Activated CD8-positive, alpha-beta T cell treated with anti-CD3 and anti-CD28 coated beads, Interleukin-2, amount 10 ng/mL, durations not matched to agents 7 days and 5 days (primary cell): Measurements from ENCODE around the gene OR12D1. TPM values are rescaled to one million over a fixed set of nuclear protein-coding genes. Genes with fewer than 3 reads are reported as not detected.

ENCODE experiments used
- total RNA-seq, 2 experiments: library from RNA; stranded (reverse); gene quantifications; one replicate each; pipeline ENCODE4 v1.2.3, GENCODE V29; 2021

OR12D1 gene
- total RNA-seq, 2 experiments from 2014 or later: not detected

Other genes starting within 250 kb of the OR12D1 start
- not detected for gene OR2J2, start 244.0 kb upstream of the OR12D1 start, total RNA-seq
- not detected for gene OR14J1, start 113.2 kb upstream of the OR12D1 start, total RNA-seq
- gene OR5V1, start 46.1 kb upstream of the OR12D1 start, total RNA-seq: not detected
- gene OR12D3, start 39.6 kb upstream of the OR12D1 start, total RNA-seq: not detected
- gene OR12D2, start 19.3 kb upstream of the OR12D1 start, total RNA-seq: not detected
- not detected for gene OR10C1, start 24.4 kb downstream of the OR12D1 start, total RNA-seq
- gene OR11A1, start 42.1 kb downstream of the OR12D1 start, total RNA-seq: not detected
- gene OR2H1, start 42.2 kb downstream of the OR12D1 start, total RNA-seq: not detected
- gene MAS1L, start 73.0 kb downstream of the OR12D1 start, total RNA-seq: not detected
- gene UBD, start 144.8 kb downstream of the OR12D1 start, total RNA-seq: not detected
- not detected for gene OR2H2, start 170.2 kb downstream of the OR12D1 start, total RNA-seq
- gene GABBR1, start 218.3 kb downstream of the OR12D1 start, total RNA-seq: 1 to 10 TPM; 3.2 to 3.7 TPM
- not detected for gene MOG, start 242.2 kb downstream of the OR12D1 start, total RNA-seq